Stimulated activated CD8-positive, alpha-beta memory T cell treated with anti-CD3 and anti-CD28 coated beads, Interleukin-15, amount 100 ng/mL, for 24 hours (primary cell): ENCODE data around the gene ADARB2.
"Not testable (repeated sequence)": the region's sequence is repeated elsewhere in the genome, so short reads cannot be mapped to it uniquely, and the experiment has no call there.

Experiments used
- DNase-seq: peaks from one replicate; pipeline ENCODE4 v3.0.0-alpha.2; 2020; ENCODE audit warnings: low read depth

Gene ADARB2

DNA sequence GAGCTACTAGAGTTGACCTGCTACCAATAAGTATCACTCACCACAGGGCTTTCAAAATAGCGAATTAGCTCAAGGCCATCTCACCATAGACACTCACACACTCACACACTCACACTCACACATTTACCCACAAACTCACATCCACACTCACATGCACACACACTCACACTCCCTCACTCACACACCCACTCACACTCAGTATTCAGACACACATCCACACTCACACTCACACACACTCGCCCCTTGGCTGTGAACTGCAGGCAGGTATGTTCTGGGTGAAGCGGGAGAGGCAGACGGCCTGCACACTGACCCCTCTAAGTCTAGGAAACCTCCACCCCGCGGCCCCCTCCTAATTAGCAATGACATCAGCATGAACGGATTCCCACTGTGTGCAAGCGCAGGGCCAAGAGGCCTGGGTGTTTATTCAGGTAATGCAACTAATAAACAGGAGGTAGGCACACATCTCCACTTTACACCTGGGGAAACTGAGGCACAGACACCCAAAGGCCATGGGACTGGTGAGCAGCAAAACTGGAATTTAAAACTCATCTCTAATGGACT, 94.6 kb downstream of the ADARB2 start:
- DNase-seq = no peak

DNA sequence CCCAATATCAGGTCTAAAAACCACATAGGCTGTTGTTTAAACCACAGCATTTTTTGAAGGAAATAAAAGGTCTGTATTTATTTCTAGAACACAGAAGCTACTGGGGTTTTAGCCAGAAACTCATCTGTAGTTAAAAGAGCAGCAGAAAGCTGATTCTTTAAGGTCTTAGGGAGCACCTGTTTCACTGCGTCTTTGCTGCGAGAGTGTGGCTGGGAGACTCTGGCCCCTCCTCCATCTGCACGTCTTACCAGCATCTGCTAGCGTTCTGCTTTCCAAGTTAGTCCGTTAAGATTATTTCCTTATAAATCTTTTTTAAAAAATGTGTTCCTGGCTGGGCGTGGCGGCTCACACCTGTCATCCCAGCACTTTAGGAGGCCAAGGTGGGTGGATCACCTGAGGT, 95.9 kb downstream of the ADARB2 start:
- no peak for DNase-seq

DNA sequence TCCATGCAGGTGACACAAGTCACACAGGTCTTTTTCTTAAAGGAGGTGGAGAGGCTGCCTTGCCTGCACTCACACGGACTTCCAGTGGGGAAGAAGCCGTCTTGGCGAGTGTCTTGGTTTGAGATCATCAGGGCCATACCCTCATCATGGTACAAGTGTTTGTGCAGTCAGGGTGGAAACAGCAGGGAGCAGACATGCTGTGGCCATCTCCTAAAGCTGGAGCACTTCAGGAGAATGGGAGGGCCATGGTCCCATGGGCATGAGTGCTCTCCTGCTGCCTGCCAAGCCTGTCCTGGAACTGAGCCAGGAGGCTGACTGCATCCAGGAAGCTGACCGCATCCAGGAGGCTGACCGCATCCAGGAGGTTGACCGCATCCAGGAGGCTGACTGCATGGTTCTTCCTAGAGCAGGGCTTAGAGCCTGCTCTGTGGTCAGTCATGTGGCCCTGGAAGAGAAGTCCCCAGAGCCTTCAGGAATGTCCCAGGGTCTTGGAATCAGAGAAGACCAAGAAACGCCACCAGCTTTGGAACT, 98.4 kb downstream of the ADARB2 start:
- DNase-seq = no peak

DNA sequence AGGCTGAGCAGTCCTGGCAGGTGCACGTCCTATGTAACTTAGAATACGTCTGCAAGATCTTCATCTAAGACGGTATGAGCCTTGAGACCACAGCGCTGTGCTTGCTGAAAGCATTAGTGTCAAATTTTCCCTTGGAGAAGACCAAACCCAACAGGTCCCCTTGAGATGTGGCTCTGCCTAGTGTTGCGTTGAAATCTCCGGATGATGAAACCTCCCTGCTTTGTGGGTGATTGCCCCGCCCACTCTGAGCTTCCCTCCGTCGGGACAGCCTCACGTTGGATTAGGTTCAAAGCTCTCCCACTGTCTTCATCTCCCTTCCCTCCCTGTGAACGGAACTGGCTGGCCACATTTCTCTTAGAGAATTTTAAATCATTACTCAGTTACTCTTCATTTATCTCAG, 102.0 kb downstream of the ADARB2 start:
- no peak for DNase-seq

GRCh38 chr10:1634239-1634638, 103.1 kb downstream of the ADARB2 start:
- DNase-seq = no peak

DNA sequence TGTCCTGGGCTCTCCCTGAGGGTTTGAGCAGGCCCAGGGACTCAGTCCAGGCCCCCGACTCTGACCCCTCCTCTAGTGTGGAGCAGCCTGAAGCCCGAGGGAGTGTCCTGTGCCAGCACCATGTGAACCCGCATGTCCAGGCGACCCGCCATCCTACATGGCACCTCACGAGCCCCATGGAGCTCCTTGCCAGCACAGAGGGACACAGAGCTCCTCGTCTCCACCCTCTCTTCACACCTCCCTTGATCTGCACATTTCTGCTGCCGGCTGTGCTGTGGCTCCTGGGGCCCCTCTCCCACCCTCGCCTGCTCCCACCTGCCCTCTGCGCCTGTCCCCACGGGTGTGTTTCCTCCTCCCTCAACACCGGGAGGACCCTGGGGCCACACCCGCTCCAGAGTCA, 103.5 kb downstream of the ADARB2 start:
- DNase-seq = no peak

GRCh38 chr10:1632596-1632995, 104.7 kb downstream of the ADARB2 start:
- DNase-seq = no peak

DNA sequence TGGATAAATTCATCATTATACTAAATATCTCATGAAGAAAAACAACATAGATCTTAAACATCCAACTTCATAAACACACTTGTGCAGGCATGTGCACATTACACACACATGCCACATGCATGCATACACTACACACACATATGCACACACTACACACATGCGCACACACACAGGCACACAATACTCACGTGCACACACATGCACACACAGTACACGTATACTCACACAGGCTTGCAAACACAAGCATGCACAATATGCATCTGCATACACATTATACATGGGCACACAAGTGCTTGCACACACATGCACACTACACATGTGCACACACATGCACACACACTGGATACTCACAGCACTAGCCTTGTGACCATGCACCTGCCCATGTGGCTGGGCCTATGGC, 105.2 kb downstream of the ADARB2 start:
- DNase-seq = no peak

GRCh38 chr10:1631282-1631681, 106.0 kb downstream of the ADARB2 start:
- no peak for DNase-seq

GRCh38 chr10:1630304-1630703, 107.0 kb downstream of the ADARB2 start:
- DNase-seq = no peak

- no peak for DNase-seq
Measured at GRCh38 chr10:1629326-1630198, 107.8 kb downstream of the ADARB2 start.

GRCh38 chr10:1628757-1629156, 108.6 kb downstream of the ADARB2 start:
- DNase-seq = no peak

DNA sequence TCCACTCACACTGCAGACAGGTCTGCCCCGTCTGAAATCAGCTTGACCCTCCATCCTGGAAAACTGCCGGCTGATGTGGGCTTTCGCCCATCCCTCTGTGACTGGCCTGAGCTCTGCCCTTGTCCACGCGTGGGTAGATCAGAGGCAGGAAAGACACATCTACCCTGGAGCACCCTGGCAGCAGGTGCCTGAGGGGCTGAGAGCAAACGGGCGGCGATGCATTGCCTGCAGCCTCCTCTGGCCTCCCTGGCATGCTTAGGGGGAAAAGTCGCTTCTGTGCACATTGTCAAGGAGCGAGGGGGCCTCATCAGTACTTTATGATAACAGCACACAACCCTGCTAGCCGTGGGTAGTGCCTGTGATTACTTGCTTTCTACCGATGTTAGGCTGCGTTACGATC, 109.4 kb downstream of the ADARB2 start:
- DNase-seq = no peak

DNA sequence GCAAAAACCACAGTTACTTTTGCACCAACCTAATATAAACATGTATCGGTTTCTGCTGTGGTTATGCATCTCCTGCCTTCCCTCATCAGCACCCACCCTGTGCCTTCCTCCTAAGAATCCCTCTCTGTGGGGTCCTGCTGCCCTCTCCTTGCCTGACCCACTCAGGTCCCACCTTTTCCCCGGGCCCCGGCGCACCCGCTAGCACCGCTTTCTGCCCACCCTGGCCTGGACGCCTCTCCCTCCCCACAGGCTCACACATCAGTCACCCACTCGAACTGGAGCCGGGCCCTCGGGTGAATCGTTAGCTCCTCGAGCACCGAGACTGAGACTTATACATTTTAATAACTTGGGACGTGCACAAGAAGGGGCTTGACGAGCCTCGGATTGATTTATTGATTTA, 110.5 kb downstream of the ADARB2 start:
- DNase-seq = no peak

DNA sequence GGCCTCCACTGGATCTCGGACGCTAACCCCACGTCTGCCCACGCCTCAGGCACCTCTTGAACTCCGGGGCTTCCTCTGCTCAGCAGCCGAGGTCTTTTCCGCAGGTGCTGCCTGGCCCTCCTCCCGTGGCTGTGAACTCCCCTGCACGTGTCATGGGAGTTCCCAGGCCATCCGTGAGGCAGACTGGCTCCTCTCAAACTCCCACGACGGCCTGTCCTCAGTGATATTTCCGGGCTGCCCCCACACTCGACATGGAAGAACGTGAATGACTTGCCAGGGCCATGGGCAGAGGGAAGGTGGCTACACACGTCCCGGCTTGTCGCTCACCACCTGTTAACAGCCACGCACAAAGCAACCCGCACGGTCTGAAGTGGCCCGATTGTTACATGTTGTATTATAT, 110.9 kb downstream of the ADARB2 start:
- no peak for DNase-seq

- DNase-seq = no peak
Measured at GRCh38 chr10:1625731-1626130, 111.6 kb downstream of the ADARB2 start.

DNA sequence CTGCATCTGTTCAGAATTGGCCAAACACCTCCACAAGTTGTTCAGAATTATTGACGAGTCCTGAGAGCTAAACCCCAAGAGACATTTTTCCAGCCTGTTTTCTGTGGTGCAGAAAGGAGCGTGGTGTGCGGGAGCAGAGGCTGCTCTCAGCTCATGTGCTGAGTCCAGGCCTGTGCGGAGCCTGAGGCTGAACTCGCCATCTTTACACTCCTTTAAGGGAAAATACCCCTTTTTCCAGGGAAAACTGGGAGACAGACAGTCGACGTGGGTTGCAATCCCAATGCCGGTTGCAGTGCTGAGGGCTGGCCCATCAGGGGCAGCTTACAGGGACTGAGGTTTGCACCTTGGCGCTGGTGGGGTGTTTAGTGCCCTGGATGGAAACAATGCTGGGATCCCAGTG, 112.2 kb downstream of the ADARB2 start:
- DNase-seq = no peak

- DNase-seq = no peak
Measured at GRCh38 chr10:1624240-1624639, 113.1 kb downstream of the ADARB2 start.

DNA sequence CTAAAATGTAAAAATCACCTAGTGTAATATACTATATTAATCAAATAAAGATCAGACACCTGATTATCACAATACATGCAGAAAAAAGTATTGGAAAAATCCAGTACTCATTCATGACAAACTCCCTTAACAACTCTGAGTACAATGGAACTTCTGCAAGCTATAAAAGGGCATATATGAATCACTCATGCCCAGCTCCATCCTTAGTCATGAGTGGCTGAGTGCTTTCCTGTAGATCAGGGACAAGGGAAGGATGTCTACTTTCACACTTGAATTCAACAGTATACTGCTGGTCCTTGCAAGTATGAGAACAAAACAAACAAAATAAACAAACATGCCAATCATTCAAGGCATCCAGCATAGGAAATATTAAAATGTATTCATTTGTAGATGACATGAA, 116.5 kb downstream of the ADARB2 start:
- DNase-seq = no peak

GRCh38 chr10:1617376-1618317, 119.7 kb downstream of the ADARB2 start:
- not testable (repeated sequence) for DNase-seq

DNA sequence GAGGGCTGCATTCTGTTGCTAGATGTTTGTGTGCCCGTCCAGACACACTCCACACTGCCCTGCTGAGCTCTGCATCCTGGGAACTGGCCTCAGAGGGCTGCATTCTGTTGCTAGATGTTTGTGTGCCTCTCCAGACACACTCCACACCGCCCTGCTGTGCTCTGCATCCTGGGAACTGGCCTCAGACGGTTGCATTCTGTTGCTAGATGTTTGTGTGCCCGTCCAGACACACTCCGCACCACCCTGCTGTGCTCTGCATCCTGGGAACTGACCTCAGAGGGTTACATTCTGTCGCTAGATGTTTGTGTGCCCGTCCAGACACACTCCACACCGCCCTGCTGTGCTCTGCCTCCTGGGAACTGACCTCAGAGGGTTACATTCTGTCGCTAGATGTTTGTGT, 120.6 kb downstream of the ADARB2 start:
- DNase-seq = not testable (repeated sequence)

DNA sequence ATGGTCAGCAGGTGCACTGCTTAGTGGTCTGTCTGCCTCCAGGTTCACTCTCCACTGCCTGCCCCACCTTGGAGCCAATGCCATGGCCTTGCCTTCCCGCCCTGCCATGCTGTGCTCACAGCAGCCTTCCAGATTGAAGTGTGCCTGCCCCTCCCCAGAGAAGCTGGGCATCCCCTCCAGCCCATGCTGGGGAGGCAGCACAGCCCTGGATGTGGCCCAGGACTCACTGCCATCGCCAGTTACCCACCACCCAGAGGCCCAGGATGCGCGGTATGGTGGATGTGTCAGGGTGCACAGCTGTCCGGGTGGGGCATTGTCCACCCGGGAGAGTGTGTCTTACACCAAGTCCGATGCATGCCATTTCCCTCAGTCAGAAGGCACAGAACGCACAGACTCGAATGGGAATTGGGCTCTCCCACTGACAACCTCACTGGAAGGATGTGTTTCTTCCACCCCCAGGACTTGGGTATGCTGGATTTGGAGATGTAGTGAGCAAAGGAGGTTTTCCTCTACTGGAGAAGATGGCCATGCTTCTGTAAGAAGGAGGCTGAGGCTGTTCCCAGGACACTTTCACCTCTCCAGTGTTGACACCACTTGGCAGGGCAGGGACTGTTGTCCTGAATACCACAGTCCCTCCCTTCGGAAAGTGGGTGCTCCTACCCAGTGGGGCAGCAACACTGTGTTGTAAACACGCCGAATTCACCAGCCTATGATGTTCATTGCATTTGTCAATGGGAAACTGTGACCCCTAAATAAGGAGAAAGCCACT, 122.0 kb downstream of the ADARB2 start:
- DNase-seq = no peak
